Measurements from ENCODE around the gene FNTB. TPM values are rescaled to one million over a fixed set of nuclear protein-coding genes. Genes with fewer than 3 reads are reported as not detected.
A peak's percentile ranks its signal among the peaks of the same experiment; 100 is the strongest.
"Not testable (repeated sequence)": the region's sequence is repeated elsewhere in the genome, so short reads cannot be mapped to it uniquely, and the experiment has no call there.

Gene FNTB
- polyA plus RNA-seq, 1 donor, result 35.0 TPM

DNA sequence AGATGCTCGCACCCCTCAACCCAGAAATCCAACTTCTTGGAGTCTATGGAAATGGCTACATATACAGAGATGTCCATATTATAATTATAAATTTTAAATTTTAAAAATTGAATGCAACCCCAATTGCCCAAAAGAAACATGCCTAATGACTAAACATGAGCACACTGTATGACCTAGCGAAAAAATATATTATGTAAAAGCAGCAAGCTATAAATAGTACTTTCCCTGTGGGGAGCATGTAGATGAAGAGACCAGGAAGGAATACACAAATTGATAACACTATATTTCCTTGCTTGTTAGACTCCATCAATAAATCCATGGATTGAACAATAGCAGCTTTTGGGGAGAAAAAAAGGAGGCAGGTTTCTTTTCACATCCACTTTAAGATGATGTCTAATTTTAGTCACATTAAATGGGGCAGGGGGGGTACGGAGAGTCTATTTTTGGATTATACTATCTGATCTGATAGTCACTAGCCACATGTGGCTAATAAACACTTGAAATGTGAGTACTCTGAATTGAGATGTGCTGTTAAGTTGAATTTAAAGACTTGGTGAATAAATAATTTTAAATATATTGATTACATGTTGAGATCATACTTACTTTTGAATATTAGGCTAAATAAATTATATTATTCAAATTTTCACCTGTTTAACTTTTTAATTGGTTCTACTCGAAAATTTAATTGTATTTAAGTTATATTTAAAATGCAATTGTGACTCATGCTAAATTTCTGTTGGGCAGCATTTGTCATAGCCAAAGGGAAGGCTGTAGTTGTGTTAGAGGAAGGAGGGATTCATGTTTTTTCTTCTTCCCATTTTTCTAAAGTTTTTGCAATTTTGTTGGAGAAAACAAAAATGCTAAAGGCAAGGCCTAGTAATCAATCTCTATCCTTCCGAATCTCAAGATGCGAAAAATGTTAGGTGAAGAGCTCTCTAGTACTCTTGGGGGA lies 98.1 kb downstream of the FNTB start:
- no peak for DNase-seq

DNA sequence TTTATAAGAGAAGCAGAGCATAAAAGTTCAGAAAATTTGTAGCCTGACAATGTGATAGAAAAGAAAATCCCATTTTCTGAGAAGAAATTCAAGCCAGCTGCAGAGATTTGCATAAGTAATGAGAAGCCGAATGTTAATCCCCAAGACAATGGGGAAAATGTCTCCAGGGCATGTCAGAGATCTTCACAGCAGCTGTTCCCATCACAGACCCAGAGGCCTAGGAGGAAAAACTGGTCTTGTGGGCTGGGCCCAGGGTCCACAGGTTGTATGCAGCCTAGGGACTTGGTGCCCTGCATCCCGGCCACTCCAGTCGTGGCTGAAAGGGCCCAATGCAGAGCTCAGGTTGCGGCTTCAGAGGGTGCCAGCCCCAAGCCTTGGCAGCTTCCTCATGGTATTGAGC lies 100.0 kb downstream of the FNTB start:
- DNase-seq, result not testable (repeated sequence)

DNA sequence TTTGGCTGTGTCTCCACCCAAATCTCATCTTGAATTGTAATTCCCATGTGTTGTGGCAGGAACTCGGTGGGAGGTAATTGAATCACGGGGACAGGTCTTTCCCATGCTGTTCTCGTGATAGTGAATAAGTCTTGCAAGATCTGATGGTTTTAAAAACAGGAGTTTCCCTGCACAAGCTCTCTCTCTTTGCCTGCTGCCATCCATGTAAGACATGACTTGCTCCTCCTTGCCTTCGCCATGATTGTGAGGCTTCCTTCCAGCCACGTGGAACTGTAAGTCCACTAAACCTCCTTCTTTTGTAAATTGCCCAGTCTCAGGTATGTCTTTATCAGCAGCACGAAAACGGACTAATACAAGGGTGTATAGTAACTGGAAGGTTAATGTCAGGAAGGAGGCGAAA lies 101.1 kb downstream of the FNTB start:
- DNase-seq, result not testable (repeated sequence)

DNA sequence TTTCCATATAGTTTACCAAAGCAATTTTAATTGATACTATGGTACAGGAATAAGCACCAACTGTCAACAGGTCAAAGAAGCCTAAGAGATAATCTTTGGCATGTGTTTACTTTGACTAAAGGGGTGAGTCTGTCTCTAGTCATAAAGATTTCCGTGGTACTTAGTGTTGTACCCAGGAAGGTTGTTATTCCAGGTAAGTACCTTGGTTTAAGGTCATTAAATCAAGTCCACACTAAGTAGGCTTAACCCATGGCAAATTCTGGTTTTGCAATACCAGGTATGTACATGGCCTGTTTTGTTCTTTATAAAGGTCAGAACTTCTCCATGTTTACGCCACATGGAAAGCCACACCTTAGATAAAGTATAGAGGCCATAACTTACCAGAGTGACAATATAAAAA lies 105.7 kb downstream of the FNTB start:
- DNase-seq, result no peak

DNA sequence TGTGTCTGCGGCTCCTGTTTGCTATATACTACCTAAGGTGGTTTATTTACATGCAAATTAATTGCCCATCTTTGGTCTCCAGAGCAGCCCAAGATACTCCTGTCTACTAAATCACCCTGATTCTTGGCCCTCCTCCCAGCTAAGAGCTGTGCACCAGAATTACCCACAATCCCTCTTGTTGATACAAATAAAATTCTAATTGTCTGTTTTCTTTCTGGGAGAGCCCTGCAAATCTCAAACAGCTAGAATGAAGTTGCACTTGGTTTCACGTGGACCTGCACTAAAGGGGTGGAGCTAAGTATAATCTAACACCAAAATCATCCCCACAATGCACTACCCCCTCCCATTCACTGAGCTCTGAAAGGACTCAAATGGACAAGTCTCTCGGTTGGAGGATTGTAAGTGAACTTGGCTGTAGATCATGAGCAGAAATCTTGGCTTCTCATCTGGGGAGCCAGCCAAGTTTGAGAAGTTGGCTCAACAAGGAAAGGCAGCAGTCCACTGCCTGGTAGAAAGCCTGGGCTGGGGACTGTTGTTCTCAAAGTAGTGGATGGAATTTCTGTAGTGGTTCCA lies 109.0 kb downstream of the FNTB start:
- peak; percentile 45 for DNase-seq

DNA sequence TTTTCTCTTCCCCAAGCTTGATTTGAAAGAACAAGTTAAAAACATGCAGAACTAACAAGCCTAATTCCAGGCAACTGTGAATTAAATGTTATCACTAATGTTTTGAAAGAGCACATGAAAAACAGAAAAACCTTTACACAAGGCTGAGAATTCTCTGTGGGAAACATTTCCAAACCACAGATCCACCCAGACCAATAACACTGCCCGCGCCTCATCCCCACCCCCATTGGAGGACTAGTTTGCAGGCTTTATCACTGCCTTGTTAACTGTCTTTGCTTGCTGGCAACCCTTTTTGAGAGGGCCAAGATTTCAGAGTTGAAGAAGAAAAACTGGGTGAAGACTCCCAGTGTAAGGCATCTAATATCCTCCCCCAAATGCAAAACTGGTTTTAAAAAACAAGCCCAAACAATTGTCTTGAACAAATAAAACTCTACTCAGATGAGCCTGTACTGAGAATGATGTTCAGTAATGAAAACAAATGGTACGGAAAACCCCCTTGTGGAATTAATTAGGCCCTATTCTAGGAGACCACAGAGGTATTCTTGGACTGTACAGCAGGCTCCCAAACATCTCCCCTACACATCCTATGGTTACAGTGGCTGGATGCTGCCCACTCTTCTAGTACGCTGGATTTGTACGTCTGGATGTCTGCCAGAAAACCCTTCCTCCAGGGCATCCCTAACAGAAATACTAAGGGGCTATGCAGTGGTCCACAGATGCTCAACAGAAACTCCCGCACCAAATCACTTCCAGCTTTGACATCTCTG lies 109.8 kb downstream of the FNTB start:
- DNase-seq, result no peak

DNA sequence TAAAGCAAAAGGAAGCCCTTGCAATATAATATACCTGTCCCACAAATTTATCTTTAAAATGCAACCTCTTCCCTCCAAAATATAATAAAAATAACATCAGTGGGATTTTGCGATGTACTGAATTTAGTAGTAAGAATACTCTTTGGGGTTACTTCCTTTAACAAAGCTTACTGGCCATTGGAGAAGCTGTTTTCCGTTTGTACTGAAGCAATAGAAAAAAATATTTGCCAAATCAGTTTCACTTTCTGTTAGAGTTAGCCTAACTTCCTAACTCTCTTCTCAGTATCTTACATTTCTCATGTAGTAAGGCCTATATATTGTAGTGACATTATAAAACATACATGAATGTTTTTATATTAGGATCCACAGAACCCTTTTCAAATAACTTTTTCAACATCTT lies 111.9 kb downstream of the FNTB start:
- no peak for DNase-seq

DNA sequence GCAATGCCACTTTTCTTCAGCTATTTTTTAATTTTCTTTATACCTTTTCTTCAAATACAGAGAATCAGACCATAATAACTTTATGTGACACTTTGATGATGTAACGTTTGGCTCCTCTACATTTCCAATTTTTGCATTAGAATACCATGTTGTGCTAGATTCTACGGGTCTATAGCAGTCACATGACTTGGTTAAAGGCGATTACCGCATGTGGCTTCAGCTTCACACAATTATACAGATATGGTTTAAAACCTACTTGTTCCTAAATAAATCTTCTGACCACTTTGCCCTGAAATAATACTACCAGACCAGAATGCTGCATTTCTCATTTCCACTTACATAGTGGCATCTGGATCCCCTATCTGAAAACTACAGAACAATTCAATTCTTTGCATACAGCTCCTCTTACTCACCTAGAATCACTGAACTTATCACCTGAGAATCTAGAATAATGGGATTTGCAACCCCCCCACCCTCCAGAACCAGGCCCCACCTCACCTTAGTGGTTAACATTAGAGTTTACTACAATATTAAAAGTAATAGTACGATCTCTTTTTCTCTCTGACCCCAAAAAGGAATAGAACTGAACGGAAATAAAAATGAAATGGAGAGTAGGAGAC lies 114.3 kb downstream of the FNTB start:
- no peak for DNase-seq

DNA sequence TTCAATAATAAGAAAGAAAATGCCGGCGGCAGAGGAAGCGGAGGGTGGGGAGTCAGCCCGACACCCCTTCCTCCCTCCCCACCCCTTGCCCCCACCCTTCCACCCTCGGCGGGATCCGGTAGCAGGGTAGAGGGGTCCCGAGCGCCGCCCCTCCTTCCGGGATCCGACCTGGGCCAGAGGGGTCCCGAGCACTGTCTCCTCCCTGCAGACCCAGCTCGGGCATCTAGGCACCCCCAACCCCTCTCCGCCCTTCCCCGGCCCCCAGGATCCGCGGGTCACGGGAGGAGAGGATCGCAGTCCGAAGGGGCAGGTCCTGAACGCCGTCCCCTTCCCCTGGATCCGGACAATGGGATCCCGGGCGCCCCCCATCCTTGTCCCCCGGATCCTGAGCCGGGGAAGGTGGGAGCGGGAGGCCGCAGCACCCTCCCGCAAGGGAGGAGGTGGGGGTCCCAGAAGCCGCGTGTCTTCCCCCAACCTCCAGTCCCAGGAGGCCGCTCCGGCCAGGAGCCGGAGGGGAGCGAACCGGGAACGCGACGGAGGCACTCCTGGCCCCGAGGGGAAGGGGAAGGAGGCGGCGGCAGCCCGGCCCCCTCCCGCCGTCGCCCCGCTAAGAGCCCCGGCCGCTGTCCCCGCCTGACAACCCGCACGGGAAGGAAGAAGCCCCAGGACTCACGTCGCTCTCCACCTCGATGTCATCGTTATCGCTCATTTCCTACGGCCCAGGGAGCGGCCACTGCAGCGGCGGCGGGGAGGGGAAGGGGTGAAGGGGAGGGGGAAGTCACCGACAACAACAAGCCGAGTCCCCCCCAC lies 115.1 kb downstream of the FNTB start:
- DNase-seq, result no peak

DNA sequence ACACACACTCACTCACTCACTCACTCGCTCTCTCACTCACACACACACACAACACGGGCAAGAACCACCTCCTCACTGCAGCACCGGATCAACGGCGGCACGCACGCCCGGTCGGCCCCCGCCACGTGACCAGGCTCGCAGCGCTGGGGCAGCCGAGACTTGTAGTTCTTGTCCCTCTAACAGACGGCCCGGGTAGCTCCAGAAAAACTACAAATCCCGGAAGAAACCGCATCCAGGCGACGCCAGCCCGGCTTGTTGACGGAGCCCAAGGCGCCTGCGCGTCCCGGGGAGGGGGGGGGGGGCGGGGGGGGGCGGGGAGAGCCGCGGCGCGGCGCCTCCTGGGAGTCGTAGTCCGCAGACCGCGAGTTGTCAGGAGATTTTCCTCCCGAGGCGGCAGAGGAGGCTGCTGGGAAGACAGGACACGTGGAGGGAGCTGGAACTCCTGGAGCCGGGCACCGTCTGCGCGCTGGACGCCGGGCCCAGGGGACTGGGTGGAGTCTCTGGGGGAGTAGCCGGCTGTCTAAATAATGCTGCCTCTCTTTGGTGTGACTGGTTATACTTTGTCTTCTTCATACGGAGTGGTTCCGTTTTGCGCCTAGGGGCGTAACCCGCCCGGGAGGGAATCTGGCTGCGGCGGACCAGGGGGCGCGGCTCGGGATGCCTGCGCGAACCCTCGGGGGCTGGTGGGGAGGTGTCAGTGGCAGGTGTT lies 115.9 kb downstream of the FNTB start, which contains the start of gene MAX:
TSS of gene MAX (minus strand) at position 77 of the 709 bp plus-strand sequence. CDS start 178 bp downstream, outside the sequence.
- DNase-seq, result peak; percentile 97

DNA sequence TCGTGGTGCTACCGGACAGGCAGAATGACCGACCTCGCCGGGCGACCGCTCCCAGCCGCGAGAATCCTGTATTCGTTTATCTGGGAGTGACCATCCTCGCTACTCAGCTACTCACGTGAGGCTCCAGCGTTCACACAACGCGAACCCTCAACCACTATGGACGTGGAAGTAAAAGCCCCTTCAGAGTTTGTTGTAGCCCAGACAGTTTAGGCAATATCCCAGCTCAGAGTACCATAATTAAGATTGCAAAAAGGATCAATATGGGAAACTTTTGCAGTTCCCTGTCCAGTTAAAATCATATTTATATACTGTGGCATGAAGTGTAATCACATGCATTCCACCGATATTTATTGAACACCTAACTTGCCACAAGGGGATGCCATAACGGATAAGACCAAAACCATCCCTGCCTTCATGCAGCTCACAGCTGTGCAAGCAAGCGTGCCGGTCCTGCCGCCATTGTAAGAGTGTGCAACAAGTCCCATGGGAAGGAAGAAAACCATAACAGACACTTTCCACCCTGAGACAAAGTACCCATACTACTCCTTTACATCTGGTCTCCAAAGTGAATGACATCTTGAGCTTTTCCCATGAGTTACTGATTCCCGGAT lies 116.6 kb downstream of the FNTB start:
- DNase-seq, result no peak

DNA sequence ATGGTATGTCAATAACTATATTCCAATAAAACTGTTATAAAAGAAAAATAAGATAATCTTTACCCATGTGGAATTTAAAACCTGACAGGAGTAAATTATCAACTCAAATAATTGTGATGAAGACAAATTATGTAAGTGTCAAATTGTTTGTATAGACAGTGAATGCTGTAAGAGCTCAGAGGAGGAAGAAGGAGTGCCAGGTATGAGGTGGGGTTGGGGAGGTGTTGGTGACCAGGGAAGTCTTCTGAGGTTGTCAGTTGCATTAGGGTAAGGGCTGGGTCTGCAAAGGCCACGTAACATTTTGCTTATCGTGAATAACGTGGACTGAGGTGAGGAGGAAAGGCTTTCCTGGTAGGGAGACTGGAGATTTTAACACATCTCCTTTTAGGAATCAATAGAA lies 118.1 kb downstream of the FNTB start:
- no peak for DNase-seq

DNA sequence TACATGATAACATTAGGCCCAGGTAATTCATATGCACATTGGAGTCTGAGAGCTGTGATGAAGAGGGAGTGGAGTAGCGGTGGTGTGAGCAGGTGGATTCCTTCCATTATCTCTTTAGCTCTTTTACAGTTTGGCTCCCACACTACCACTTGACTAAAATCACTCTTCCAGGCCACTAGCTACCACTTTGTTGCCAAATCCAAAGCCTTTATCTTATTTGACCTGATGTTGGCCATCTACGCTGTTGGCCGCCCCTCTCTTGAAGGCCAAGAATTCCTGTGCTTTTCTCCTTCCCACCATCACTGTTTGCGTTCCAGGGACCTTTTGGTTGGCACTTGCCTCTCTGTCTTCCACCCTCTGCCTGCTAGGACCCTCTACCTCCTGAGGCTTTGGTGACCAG lies 119.6 kb downstream of the FNTB start:
- no peak for DNase-seq

DNA sequence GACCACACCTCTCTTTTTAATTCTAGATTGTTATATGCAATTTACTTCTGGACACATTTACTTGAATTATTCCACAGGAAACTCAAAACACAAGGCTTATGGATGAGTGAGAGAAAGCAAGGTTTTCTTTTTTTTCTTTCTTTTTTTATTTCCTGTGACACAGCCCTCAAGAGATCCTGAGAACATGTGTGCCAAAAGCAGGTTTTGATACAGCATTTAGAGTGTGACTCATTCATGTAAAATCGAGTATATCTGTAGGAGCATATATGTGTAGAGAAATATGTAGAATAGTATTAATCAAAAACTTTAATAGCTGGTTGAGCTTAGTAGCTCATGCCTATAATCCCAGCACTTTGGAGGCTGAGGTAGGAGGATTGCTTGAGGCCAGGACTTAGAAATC lies 120.0 kb downstream of the FNTB start:
- DNase-seq, result no peak

DNA sequence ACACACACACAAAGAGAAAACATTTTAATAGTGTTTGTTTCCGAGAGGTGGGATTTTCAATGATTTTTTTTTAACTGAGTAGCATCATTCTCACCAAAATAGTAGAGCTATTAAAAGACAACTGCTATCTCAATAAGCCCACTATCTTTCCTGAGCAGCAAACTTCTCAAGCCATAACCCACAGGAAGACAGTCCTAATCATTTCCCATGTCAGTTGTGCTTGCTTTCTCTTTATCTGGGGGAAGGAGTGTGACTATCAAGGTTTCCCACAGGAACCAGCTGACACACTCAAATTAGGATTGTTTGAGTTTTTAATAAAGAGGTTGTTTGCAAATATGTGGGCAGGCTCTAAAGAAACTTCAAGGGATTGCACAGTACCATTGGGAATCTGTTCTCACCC lies 120.5 kb downstream of the FNTB start:
- no peak for DNase-seq

DNA sequence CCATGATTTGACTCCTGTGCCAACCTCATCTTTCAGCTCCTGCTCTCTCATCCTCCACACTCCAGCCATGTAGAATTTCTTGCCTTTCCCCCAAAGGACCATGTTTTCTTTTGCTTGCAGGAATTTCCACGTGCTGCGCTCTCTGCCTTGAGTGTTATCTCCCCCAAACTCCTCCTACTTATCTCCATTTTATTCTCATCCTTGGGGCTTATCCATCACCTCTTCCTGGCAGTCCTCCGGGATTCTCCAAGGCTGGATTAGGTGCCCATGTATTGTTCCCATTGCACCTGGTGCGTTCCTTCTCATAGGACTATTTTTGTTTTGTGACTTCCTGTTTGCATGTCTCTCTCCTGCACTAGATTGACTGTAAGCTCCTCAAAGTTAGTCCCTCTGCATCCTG lies 122.7 kb downstream of the FNTB start:
- no peak for DNase-seq

DNA sequence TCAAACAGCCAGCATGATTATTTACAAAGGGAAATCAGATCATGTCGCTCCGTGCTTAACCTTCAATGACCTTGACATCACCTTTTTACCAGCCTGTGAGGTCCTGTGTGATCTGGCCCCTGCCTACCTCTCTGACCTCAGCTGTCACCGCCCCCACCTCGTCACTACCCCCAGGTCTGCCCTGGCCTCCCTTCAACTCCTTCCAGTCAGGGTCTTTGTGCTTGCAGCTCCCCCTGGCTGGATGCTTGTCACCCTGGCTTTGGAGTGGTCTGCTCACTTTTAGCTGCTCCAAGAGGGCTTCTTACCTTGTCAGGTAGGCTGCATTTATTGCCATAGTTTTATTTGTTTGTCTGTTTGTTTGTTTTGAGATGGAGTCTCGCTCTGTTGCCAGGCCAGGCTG lies 123.8 kb downstream of the FNTB start:
- no peak for DNase-seq
